HepG2 (cell line): ENCODE results near the gene MYOT. TPM values are rescaled to one million over a fixed set of nuclear protein-coding genes. Genes with fewer than 3 reads are reported as not detected.

Experiments
- ATAC-seq: fragments of 200-7000 bp; cut with Tn5 transposase; 3 replicates; pipeline ENCODE4 v1.9.1; 2020; ENCODE audit warnings: mild to moderate bottlenecking, moderate library complexity
- BruUV-seq: library from RNA; stranded (reverse); fragments of 400-500 nt; replicated peaks from 2 replicates; lab custom pipeline; 2021; lab: Mats Ljungman, UMichigan
- CTCF ChIA-PET: fragments of 300-600 bp; formaldehyde crosslinking; extraction: SDS; loops from one replicate; lab custom pipeline; 2021; ENCODE audit warnings: low total read pairs, inconsistent platforms, low intra/inter-chr PET ratio; lab: Yijun Ruan, JAX
- POLR2A ChIA-PET: fragments of 350-600 bp; sonication (Branson Sonifier 250); formaldehyde crosslinking; loops from one replicate; lab custom pipeline; 2020; ENCODE audit warnings: antibody characterized with exemption, inconsistent platforms; lab: Yijun Ruan, JAX
- DNase-seq: peaks from one replicate; pipeline ENCODE4 v3.0.0-alpha.2; 2015; ENCODE audit warnings: low spot score
- FAIRE-seq: peaks from 3 replicates; lab custom pipeline; 2011; peaks lifted over from hg19 to GRCh38; lab: Jason Lieb, UNC
- H2AFZ ChIP-seq: one replicate; pipeline ENCODE4 v1.6.1; 2011; ENCODE audit warnings: low read length, inconsistent platforms
- H3K27ac ChIP-seq: fragments of 300-600 bp; 3 replicates; pipeline ENCODE4 v1.8.0; 2011; ENCODE audit warnings: mixed run types, mild to moderate bottlenecking, mixed read lengths, low read length, inconsistent platforms; ENCODE audit not compliant: insufficient read depth; ENCODE audit errors: extremely low read length
- H3K27me3 ChIP-seq, 2 experiments: fragments of 200-600 bp in 1 of 2; 2 replicates in 1 of 2; 3 replicates in 1 of 2; pipeline versions ENCODE4 v1.6.0 to v1.8.0; 2011; ENCODE audit warnings: low read length in 2 of 2, mild to moderate bottlenecking in 2 of 2, moderate library complexity in 2 of 2, inconsistent platforms in 1 of 2; ENCODE audit not compliant: insufficient read depth in 2 of 2, control insufficient read depth in 1 of 2
- H3K36me3 ChIP-seq, 2 experiments: fragments of 200-600 bp in 1 of 2; replicated peaks in 1 of 2; 2 replicates in 1 of 2; 3 replicates in 1 of 2; pipeline versions ENCODE4 v1.5.1 to v1.8.0; 2011; ENCODE audit warnings: low read length in 2 of 2, inconsistent platforms in 1 of 2; ENCODE audit not compliant: insufficient read depth in 2 of 2, control insufficient read depth in 1 of 2
- H3K4me1 ChIP-seq: 2 replicates; pipeline ENCODE4 v1.5.1; 2012; ENCODE audit warnings: low read length, inconsistent platforms; ENCODE audit not compliant: insufficient read depth
- H3K4me2 ChIP-seq: 2 replicates; pipeline ENCODE4 v1.6.0; 2011; ENCODE audit warnings: low read depth, low read length, inconsistent platforms
- H3K4me3 ChIP-seq, 3 experiments: fragments of 200-600 bp in 1 of 3; sonication (generic), shearing (Covaris generic) in 1 of 3; replicated peaks in 1 of 3; 2 replicates each; pipeline ENCODE4 v1.5.1; 2011 to 2016; ENCODE audit warnings: low read length in 3 of 3, inconsistent platforms in 2 of 3, low read depth in 2 of 3, mild to moderate bottlenecking in 2 of 3, control low read depth in 1 of 3, mixed read lengths in 1 of 3; ENCODE audit not compliant: insufficient read depth in 1 of 3
- H3K79me2 ChIP-seq: one replicate; pipeline ENCODE4 v1.6.1; 2011; ENCODE audit warnings: low read length, inconsistent platforms; ENCODE audit not compliant: insufficient read depth
- H3K9ac ChIP-seq: 2 replicates; pipeline ENCODE4 v1.6.0; 2011; ENCODE audit warnings: mild to moderate bottlenecking, low read depth, low read length, inconsistent platforms; ENCODE audit not compliant: insufficient read depth
- H3K9me3 ChIP-seq: 2 replicates; pipeline ENCODE4 v1.5.1; 2012; ENCODE audit warnings: mild to moderate bottlenecking, low read length
- H4K20me1 ChIP-seq: 2 replicates; pipeline ENCODE4 v1.6.0; 2011; ENCODE audit warnings: inconsistent platforms, mild to moderate bottlenecking, low read length, moderate library complexity; ENCODE audit not compliant: insufficient read depth
- HNF4A ChIP-seq: sonication (generic); formaldehyde crosslinking; IDR thresholded peaks from 2 replicates; pipeline ENCODE4 v1.4.0; 2020; ENCODE audit warnings: missing genetic modification reagents
- HOXA7 ChIP-seq: sonication (generic); formaldehyde crosslinking; IDR thresholded peaks from 2 replicates; pipeline ENCODE4 v1.8.1; 2022; ENCODE audit warnings: mild to moderate bottlenecking, missing genetic modification reagents, moderate library complexity
- MXD1 ChIP-seq: sonication (generic); formaldehyde crosslinking; IDR thresholded peaks from 2 replicates; pipeline ENCODE4 v1.4.0; 2020; ENCODE audit warnings: mild to moderate bottlenecking, missing genetic modification reagents
- SPEN ChIP-seq: sonication (generic); formaldehyde crosslinking; IDR thresholded peaks from 2 replicates; pipeline ENCODE4 v1.5.1; 2020; ENCODE audit warnings: low read depth, mild to moderate bottlenecking, missing genetic modification reagents
- ZBTB26 ChIP-seq: IDR thresholded peaks from 2 replicates; pipeline ENCODE4 v1.6.1; 2016; ENCODE audit warnings: missing compliant biosample characterization, missing genetic modification reagents, borderline replicate concordance
- ZNF230 ChIP-seq: sonication (generic); formaldehyde crosslinking; IDR thresholded peaks from 2 replicates; pipeline ENCODE4 v1.4.0; 2020; ENCODE audit warnings: mild to moderate bottlenecking, missing genetic modification reagents
- WGBS: methylation state at CpG from one replicate; pipeline ENCODE4 v1.1.6; 2017; ENCODE audit warnings: low lambda C conversion rate; 5-methylcytosine and 5-hydroxymethylcytosine counted together
- in situ Hi-C: cut with HindIII; loops from 2 replicates; pipeline ENCODE4 v1.10.0; 2017; ENCODE audit warnings: low pct_unique_long_range_greater_than_20kb; ENCODE audit not compliant: extremely low pct_ligation_motif_present
- intact Hi-C: fragments of 100-400 bp; cut with micrococcal nuclease; formaldehyde crosslinking; loops from one replicate; pipeline ENCODE4 v1.10.0; 2022; ENCODE audit not compliant: unreplicated experiment
- polyA plus RNA-seq, 8 experiments: library from polyadenylated mRNA; depleted of rRNA in 3 of 8; stranded (reverse) in 7 of 8; unstranded in 1 of 8; fragments of >200 nt; fragmentation: Illumina TruSeq in 4 of 8; extraction: Trizol in 4 of 8; gene quantifications; 2 replicates each; pipeline versions ENCODE4 v1.2.1 to v1.2.3, GENCODE V29; 2011 to 2016; ENCODE audit warnings: low read depth in 4 of 8, missing spikeins in 1 of 8, mixed read lengths in 1 of 8; ENCODE audit not compliant: insufficient read depth in 1 of 8
- total RNA-seq, 5 experiments: library from RNA; depleted of rRNA; stranded (reverse); fragments of >200 nt; fragmentation: Illumina TruSeq; extraction: Trizol; gene quantifications; 2 replicates each; pipeline ENCODE4 v1.2.3, GENCODE V29; 2016; ENCODE audit warnings: low read depth in 1 of 5
- TF ChIP-seq, protein P1 (sequence below): sonication (generic); formaldehyde crosslinking; IDR thresholded peaks from 2 replicates; pipeline ENCODE4 v1.4.0; 2020; ENCODE audit warnings: missing genetic modification reagents

Gene MYOT
- total and polyA plus RNA-seq, 2 of the 13 experiments (the other 11 are each of a cell fraction or from before 2014, with no cell fraction given) = not detected

DNA sequence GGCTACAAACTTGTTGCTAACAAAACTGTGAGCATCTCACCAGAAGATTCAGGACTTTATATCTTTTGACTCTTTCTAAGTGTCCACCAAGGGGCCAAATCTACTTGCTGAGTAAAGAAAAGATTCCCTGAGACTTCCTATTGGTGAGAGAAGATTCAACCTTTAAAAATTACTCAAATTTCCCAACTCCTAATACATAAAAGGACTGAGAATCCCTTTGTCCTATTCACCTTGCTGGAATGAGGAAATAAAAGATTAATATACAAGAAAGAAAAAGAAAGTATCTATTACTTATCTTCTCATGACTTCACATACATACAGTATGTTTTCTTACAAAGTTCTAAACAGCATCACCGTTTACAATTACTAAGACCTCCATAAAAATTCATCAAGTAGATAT lies 47.9 kb upstream of the MYOT start:
- no peaks in the 10 kb centered on the region for H3K36me3 ChIP-seq
- H3K4me3 ChIP-seq = no peak overlapping the region
- no peaks in the 10 kb centered on the region for H4K20me1 ChIP-seq
- CTCF ChIA-PET = interaction anchor here (3.8 kb wide), 1 partner anchor 41 kb away, joined by 35 read pairs; no protein-coding TSS in a partner anchor
- FAIRE-seq (no peak), DNase-seq (no peak), ATAC-seq (no peak)
- no TSS peak for BruUV-seq
- no peak overlapping the region for H2AFZ ChIP-seq
- H3K9me3 ChIP-seq = no peaks in the 10 kb centered on the region
- in situ Hi-C loops = loop anchor here (5.0 kb wide), 2 partner anchors 37 to 192 kb away; no protein-coding TSS in a partner anchor
- intact Hi-C loops = no loop called here
- H3K4me1 ChIP-seq = no peaks in the 10 kb centered on the region
- POLR2A ChIA-PET = no interaction called here
- no peak overlapping the region for H3K9ac ChIP-seq
- WGBS = 2% methylated on average over 1 of the region's 1 CpG
- H3K79me2 ChIP-seq = no peaks in the 10 kb centered on the region
- no peak for TF ChIP-seq ZNF230 (CRISPR knock-in tag)
- no peak for TF ChIP-seq HOXA7
- TF ChIP-seq, protein P1, sequence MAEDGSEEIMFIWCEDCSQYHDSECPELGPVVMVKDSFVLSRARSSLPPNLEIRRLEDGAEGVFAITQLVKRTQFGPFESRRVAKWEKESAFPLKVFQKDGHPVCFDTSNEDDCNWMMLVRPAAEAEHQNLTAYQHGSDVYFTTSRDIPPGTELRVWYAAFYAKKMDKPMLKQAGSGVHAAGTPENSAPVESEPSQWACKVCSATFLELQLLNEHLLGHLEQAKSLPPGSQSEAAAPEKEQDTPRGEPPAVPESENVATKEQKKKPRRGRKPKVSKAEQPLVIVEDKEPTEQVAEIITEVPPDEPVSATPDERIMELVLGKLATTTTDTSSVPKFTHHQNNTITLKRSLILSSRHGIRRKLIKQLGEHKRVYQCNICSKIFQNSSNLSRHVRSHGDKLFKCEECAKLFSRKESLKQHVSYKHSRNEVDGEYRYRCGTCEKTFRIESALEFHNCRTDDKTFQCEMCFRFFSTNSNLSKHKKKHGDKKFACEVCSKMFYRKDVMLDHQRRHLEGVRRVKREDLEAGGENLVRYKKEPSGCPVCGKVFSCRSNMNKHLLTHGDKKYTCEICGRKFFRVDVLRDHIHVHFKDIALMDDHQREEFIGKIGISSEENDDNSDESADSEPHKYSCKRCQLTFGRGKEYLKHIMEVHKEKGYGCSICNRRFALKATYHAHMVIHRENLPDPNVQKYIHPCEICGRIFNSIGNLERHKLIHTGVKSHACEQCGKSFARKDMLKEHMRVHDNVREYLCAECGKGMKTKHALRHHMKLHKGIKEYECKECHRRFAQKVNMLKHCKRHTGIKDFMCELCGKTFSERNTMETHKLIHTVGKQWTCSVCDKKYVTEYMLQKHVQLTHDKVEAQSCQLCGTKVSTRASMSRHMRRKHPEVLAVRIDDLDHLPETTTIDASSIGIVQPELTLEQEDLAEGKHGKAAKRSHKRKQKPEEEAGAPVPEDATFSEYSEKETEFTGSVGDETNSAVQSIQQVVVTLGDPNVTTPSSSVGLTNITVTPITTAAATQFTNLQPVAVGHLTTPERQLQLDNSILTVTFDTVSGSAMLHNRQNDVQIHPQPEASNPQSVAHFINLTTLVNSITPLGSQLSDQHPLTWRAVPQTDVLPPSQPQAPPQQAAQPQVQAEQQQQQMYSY (CRISPR knock-in tag) = no peak
- no peak for TF ChIP-seq MXD1 (CRISPR knock-in tag)
- TF ChIP-seq SPEN (CRISPR knock-in tag) = no peak
- TF ChIP-seq HNF4A (CRISPR knock-in tag) = no peak
- TF ChIP-seq ZBTB26 = no peak
- no peak overlapping the region for H3K27ac ChIP-seq
- H3K27me3 ChIP-seq = no peaks in the 10 kb centered on the region; a peak in 2 of 5 replicates
- H3K4me2 ChIP-seq = no peak overlapping the region
